OCI-LY1 (cell line): ENCODE results near the gene VASP.
A peak's percentile ranks its signal among the peaks of the same experiment; 100 is the strongest.

Experiments
- H2AFZ ChIP-seq: fragments of 200-600 bp; sonication (generic), shearing (Covaris generic); 2 replicates; pipeline ENCODE4 v1.6.0; 2014; ENCODE audit warnings: antibody characterized with exemption, mild to moderate bottlenecking, low read length
- H3F3A ChIP-seq: fragments of 200-600 bp; sonication (generic), shearing (Covaris generic); 2 replicates; pipeline ENCODE4 v1.6.0; 2014; ENCODE audit warnings: mild to moderate bottlenecking, antibody characterized with exemption, low read length, moderate library complexity; ENCODE audit not compliant: insufficient read depth
- H3K27ac ChIP-seq: fragments of 200-600 bp; sonication (generic); 2 replicates; pipeline ENCODE4 v1.5.1; 2014; ENCODE audit warnings: low read length, mixed run types, mild to moderate bottlenecking, low read depth; ENCODE audit not compliant: poor library complexity, severe bottlenecking
- H3K27me3 ChIP-seq: fragments of 200-600 bp; sonication (generic); 2 replicates; pipeline ENCODE4 v1.6.0; 2014; ENCODE audit warnings: antibody characterized with exemption, mild to moderate bottlenecking, low read length, moderate library complexity; ENCODE audit not compliant: insufficient read depth
- H3K36me3 ChIP-seq: fragments of 200-600 bp; sonication (generic); 2 replicates; pipeline ENCODE4 v1.6.1; 2014; ENCODE audit warnings: mild to moderate bottlenecking, antibody characterized with exemption, low read length, moderate library complexity, mixed read lengths; ENCODE audit not compliant: insufficient read depth
- H3K4me1 ChIP-seq: fragments of 200-600 bp; sonication (generic); 2 replicates; pipeline ENCODE4 v1.5.1; 2014; ENCODE audit warnings: mild to moderate bottlenecking, low read length, moderate library complexity; ENCODE audit not compliant: insufficient read depth, severe bottlenecking
- H3K4me2 ChIP-seq: fragments of 200-600 bp; sonication (generic), shearing (Covaris generic); 2 replicates; pipeline ENCODE4 v1.6.1; 2014; ENCODE audit warnings: low read length
- H3K4me3 ChIP-seq: fragments of 200-600 bp; sonication (generic); 2 replicates; pipeline ENCODE4 v1.5.1; 2014; ENCODE audit warnings: low read length, low read depth, mild to moderate bottlenecking, mixed read lengths; ENCODE audit not compliant: poor library complexity, severe bottlenecking
- H3K79me2 ChIP-seq: fragments of 200-600 bp; shearing (Covaris generic); 2 replicates; pipeline ENCODE4 v1.6.1; 2016; ENCODE audit warnings: mixed run types, low read length, mixed read lengths; ENCODE audit not compliant: insufficient read depth
- H3K9ac ChIP-seq: fragments of 200-600 bp; sonication (generic), shearing (Covaris generic); 2 replicates; pipeline ENCODE4 v1.6.1; 2014; ENCODE audit warnings: mild to moderate bottlenecking, low read length, mixed read lengths
- H3K9me2 ChIP-seq: fragments of 200-600 bp; sonication (generic), shearing (Covaris generic); 2 replicates; pipeline ENCODE4 v1.6.1; 2014; ENCODE audit warnings: low read depth, mild to moderate bottlenecking, low read length, mixed read lengths
- H3K9me3 ChIP-seq: fragments of 200-600 bp; shearing (Covaris generic); 2 replicates; pipeline ENCODE4 v1.6.1; 2014; ENCODE audit warnings: low read length, mixed read lengths
- H4K20me1 ChIP-seq: fragments of 200-600 bp; sonication (generic), shearing (Covaris generic); 2 replicates; pipeline ENCODE4 v1.6.0; 2016; ENCODE audit warnings: mild to moderate bottlenecking, low read length; ENCODE audit not compliant: insufficient read depth
- EZH2 ChIP-seq: fragments of 200-600 bp; sonication (generic), shearing (Covaris generic); IDR thresholded peaks from 2 replicates; pipeline ENCODE4 v1.8.0; 2017; ENCODE audit warnings: borderline replicate concordance, mixed run types, mild to moderate bottlenecking, antibody characterized with exemption, low read length, moderate library complexity, mixed read lengths
- TF ChIP-seq, protein P1 (sequence below): fragments of 200-600 bp; sonication (generic), shearing (Covaris generic); IDR thresholded peaks from 2 replicates; pipeline ENCODE4 v1.5.1; 2017; ENCODE audit warnings: mild to moderate bottlenecking, antibody characterized with exemption, low read length, moderate library complexity, mixed read lengths

The VASP gene

GRCh38 chr19:45505151-45505995, 1.9 kb upstream of the VASP start:
- Histone ChIP-seq H3K4me3 (peak overlapping the region; percentile 94), H3K9me2 (no peaks in the 10 kb centered on the region), H3F3A (no peaks in the 10 kb centered on the region), H3K9ac (no peak overlapping the region; the same call in 1 of the 2 replicates), H3K9me3 (no peaks in the 10 kb centered on the region), H3K4me2 (peak overlapping the region; percentile 83), H3K4me1 (peaks cover 39% of the 10 kb centered on the region), H4K20me1 (no peaks in the 10 kb centered on the region), H3K79me2 (0 out of 2 replicates have a peak, but pooled peaks cover 7% of the 10 kb centered on the region), H3K36me3 (no peaks in the 10 kb centered on the region), H3K27ac (peak overlapping the region; percentile 63), H2AFZ (no peak overlapping the region; the same call in 1 of the 2 replicates), H3K27me3 (no peaks in the 10 kb centered on the region)
- TF ChIP-seq, protein P1, sequence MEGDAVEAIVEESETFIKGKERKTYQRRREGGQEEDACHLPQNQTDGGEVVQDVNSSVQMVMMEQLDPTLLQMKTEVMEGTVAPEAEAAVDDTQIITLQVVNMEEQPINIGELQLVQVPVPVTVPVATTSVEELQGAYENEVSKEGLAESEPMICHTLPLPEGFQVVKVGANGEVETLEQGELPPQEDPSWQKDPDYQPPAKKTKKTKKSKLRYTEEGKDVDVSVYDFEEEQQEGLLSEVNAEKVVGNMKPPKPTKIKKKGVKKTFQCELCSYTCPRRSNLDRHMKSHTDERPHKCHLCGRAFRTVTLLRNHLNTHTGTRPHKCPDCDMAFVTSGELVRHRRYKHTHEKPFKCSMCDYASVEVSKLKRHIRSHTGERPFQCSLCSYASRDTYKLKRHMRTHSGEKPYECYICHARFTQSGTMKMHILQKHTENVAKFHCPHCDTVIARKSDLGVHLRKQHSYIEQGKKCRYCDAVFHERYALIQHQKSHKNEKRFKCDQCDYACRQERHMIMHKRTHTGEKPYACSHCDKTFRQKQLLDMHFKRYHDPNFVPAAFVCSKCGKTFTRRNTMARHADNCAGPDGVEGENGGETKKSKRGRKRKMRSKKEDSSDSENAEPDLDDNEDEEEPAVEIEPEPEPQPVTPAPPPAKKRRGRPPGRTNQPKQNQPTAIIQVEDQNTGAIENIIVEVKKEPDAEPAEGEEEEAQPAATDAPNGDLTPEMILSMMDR = no peak

DNA sequence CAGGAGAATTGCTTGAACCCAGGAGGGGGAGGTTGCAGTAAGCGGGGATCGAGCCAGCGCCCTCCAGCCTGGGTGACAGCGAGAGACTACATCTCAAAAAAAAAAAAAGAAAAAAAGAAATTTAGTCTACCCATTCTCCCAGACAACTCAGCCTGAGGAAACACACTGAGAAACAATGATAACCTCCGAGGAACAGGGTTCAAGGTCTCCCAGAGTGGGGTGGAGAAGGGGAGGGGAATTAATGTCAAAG, 1.4 kb upstream of the VASP start:
- H3K27ac ChIP-seq = peak overlapping the region; percentile 63
- peak overlapping the region; percentile 92 for H3K9ac ChIP-seq
- TF ChIP-seq EZH2 = no peak
- TF ChIP-seq, protein P1 = no peak
- H3K79me2 ChIP-seq = 0 out of 2 replicates have a peak, but pooled peaks cover 7% of the 10 kb centered on the region
- H3K9me3 ChIP-seq = no peaks in the 10 kb centered on the region
- H3K4me2 ChIP-seq = peak overlapping the region; percentile 83
- H3K4me3 ChIP-seq = peak overlapping the region; percentile 94
- H3K27me3 ChIP-seq = no peaks in the 10 kb centered on the region
- H3K4me1 ChIP-seq = peaks cover 39% of the 10 kb centered on the region
- H3F3A ChIP-seq = no peaks in the 10 kb centered on the region
- no peaks in the 10 kb centered on the region for H3K9me2 ChIP-seq
- H3K36me3 ChIP-seq = no peaks in the 10 kb centered on the region
- H2AFZ ChIP-seq = peak overlapping the region; percentile 30; the same call in 1 of the 2 replicates
- H4K20me1 ChIP-seq = no peaks in the 10 kb centered on the region

DNA sequence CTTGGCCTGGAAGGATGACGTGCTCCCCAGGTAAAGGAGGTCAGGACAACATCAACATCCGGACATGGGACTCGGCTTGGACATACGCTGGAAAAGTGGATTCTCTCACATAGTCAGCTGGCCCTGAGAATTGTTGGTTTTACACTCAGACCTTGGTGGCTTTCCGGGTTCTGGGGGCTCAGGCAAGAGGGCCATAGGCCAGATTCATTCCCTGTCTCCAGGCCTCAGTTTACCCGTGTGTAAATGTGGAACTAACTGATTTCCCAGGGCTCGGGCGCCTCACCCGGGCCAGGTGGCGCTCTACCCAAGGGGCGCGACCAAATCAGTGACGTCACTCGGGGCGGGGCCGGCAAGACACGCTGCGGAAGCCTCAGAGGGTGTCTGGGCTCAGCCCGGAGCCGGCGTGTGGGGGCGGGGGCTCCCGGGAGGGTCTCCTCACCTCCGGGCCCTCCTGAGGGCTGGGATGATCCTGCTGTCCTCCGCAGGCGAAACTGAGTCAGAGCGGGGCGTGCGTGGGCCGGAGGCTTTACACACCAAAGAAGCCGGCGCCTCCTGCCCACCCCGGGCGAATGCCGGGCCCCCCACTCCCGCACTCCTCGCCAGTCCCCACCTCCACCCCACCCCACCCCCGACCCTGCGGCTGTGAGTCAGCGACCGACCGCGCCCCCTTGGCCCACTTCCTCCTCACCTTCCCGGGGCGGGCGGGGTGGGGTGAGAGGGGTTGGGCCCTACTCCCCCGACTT, 862 bp upstream of the VASP start:
- Histone ChIP-seq H4K20me1 (no peaks in the 10 kb centered on the region), H3K79me2 (0 out of 2 replicates have a peak, but pooled peaks cover 7% of the 10 kb centered on the region), H3F3A (no peaks in the 10 kb centered on the region), H3K9me2 (no peaks in the 10 kb centered on the region), H3K27ac (peak overlapping the region; percentile 86), H3K4me2 (peak overlapping the region; percentile 83), H3K4me3 (peak overlapping the region; percentile 94), H3K27me3 (no peaks in the 10 kb centered on the region), H3K9ac (peak overlapping the region; percentile 92), H3K36me3 (no peaks in the 10 kb centered on the region), H2AFZ (peak overlapping the region; percentile 30; the same call in 1 of the 2 replicates), H3K4me1 (peaks cover 44% of the 10 kb centered on the region), H3K9me3 (no peaks in the 10 kb centered on the region)
- TF ChIP-seq, protein P1 = peak; percentile 73
- TF ChIP-seq EZH2 = no peak
